A549 (cell line): ENCODE measurements around the gene CD19.

Source experiments
- BHLHE40 ChIP-seq: IDR thresholded peaks from 2 replicates; pipeline ENCODE4 v1.6.1; 2012; ENCODE audit warnings: low read depth, low read length, inconsistent platforms
- CEBPB ChIP-seq, 2 experiments: fragments of >200 bp in 1 of 2; sonication (Bioruptor Twin) in 1 of 2; formaldehyde crosslinking in 1 of 2; IDR thresholded peaks; 2 replicates each; pipeline ENCODE4 v1.6.1; 2012 to 2016
- ESRRA ChIP-seq: fragments of 150-350 bp; IDR thresholded peaks from 2 replicates; pipeline ENCODE4 v1.6.1; 2014; ENCODE audit warnings: mild to moderate bottlenecking, low read length, borderline replicate concordance
- JUN ChIP-seq, 2 experiments: fragments of >200 bp; sonication (Bioruptor Twin); formaldehyde crosslinking; IDR thresholded peaks; 2 replicates in 1 of 2; 3 replicates in 1 of 2; pipeline ENCODE4 v1.6.1; 2016 to 2017
- MAFK ChIP-seq: fragments of 450-650 bp; IDR thresholded peaks from 2 replicates; pipeline ENCODE4 v1.6.1; 2014; ENCODE audit not compliant: partially characterized antibody
- MYC ChIP-seq: IDR thresholded peaks from 2 replicates; pipeline ENCODE4 v1.6.1; 2012; ENCODE audit warnings: mild to moderate bottlenecking, inconsistent platforms, low read length, improper control_type of control experiment, borderline replicate concordance
- PHF8 ChIP-seq: fragments of 200-600 bp; sonication (generic); IDR thresholded peaks from 2 replicates; pipeline ENCODE4 v1.6.1; 2016; ENCODE audit warnings: low read depth, mild to moderate bottlenecking, antibody characterized with exemption, moderate library complexity, borderline replicate concordance
- POLR2A ChIP-seq: IDR thresholded peaks from 2 replicates; pipeline ENCODE4 v1.6.1; 2012; ENCODE audit warnings: mild to moderate bottlenecking, low read length
- SMC3 ChIP-seq: fragments of >200 bp; sonication (Bioruptor Twin); formaldehyde crosslinking; IDR thresholded peaks from 3 replicates; pipeline ENCODE4 v1.6.1; 2018; ENCODE audit warnings: inconsistent platforms
- SREBF2 ChIP-seq: fragments of 450-650 bp; IDR thresholded peaks from 2 replicates; pipeline ENCODE4 v1.6.1; 2014; ENCODE audit warnings: mild to moderate bottlenecking, moderate library complexity
- TP53 ChIP-seq: fragments of 250-450 bp; sonication (Bioruptor Pico); IDR thresholded peaks from 2 replicates; pipeline ENCODE4 v1.5.0; 2021; ENCODE audit warnings: mild to moderate bottlenecking, moderate library complexity
- TF ChIP-seq, protein P1 (sequence below): fragments of >200 bp; sonication (Bioruptor Twin); formaldehyde crosslinking; IDR thresholded peaks from 3 replicates; pipeline ENCODE4 v1.5.1; 2016
- TF ChIP-seq, protein P2 (sequence below): fragments of 450-650 bp; IDR thresholded peaks from 2 replicates; pipeline ENCODE4 v1.6.1; 2014; ENCODE audit warnings: antibody characterized with exemption

DNA sequence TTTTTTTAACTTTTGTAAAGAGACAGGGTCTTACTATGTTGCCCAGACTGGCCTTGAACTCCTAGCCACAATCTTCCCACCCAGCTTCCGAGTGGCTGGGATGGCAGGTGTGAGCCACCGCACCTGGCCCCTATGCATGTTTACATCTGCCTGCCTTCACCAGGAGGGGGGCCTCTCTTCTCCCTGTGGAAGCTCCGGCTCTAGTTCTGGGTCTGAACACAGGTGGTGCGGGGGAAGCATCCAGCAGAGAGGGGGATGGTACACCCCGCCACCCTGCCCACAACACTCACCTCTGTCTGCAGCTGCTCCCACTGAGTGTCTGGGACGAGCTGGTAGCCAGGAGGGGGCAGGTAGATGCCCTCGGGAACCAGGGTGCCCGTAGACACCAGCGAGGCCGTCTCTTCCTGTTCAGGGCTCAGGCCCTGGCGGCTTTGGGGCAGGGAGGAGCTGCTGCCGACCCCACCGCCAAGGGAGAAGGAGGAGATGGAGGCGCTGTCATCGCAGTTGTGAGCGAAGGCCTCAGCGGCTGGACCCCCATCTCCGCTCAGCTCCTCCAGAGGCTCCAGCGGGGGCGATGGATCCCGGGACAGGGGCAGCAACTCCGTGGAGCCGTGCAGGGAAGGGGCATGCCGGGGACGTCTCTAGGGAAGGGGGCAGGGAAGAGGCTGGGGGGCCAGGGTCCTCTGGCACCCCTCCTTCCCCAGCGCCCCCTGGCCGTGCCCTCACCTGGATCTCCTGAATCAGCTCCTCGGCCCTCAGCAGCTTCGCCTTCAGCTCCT lies 17.6 kb upstream of the CD19 start:
- TF ChIP-seq, protein P1, sequence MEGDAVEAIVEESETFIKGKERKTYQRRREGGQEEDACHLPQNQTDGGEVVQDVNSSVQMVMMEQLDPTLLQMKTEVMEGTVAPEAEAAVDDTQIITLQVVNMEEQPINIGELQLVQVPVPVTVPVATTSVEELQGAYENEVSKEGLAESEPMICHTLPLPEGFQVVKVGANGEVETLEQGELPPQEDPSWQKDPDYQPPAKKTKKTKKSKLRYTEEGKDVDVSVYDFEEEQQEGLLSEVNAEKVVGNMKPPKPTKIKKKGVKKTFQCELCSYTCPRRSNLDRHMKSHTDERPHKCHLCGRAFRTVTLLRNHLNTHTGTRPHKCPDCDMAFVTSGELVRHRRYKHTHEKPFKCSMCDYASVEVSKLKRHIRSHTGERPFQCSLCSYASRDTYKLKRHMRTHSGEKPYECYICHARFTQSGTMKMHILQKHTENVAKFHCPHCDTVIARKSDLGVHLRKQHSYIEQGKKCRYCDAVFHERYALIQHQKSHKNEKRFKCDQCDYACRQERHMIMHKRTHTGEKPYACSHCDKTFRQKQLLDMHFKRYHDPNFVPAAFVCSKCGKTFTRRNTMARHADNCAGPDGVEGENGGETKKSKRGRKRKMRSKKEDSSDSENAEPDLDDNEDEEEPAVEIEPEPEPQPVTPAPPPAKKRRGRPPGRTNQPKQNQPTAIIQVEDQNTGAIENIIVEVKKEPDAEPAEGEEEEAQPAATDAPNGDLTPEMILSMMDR = no peak
- TF ChIP-seq JUN (IDR thresholded peaks at IDR 0.05) = no peak
- no peak for TF ChIP-seq POLR2A
- TF ChIP-seq BHLHE40 = no peak
- no peak for TF ChIP-seq TP53 (CRISPR knock-in tag)
- TF ChIP-seq SMC3 = no peak
- TF ChIP-seq MYC = no peak
- no peak for TF ChIP-seq SREBF2
- TF ChIP-seq CEBPB (IDR thresholded peaks at IDR 0.05) = no peak
- no peak for TF ChIP-seq MAFK
- no peak for TF ChIP-seq PHF8
- no peak for TF ChIP-seq ESRRA
- TF ChIP-seq, protein P2, sequence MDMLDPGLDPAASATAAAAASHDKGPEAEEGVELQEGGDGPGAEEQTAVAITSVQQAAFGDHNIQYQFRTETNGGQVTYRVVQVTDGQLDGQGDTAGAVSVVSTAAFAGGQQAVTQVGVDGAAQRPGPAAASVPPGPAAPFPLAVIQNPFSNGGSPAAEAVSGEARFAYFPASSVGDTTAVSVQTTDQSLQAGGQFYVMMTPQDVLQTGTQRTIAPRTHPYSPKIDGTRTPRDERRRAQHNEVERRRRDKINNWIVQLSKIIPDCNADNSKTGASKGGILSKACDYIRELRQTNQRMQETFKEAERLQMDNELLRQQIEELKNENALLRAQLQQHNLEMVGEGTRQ = no peak
